Measurements from ENCODE around the gene NUP54.

The NUP54 gene

GRCh38 chr4:76144546-76144945 lies 3.7 kb downstream of the NUP54 start:
- DNase-seq = no peak

GRCh38 chr4:76141241-76141640 lies 7.0 kb downstream of the NUP54 start:
- DNase-seq = no peak

- DNase-seq = no peak
Measured at GRCh38 chr4:76127754-76128153, 20.4 kb downstream of the NUP54 start.

GRCh38 chr4:76125816-76126215 lies 22.4 kb downstream of the NUP54 start:
- DNase-seq = no peak

- no peak for DNase-seq
Measured at GRCh38 chr4:76120199-76120598, 28.0 kb downstream of the NUP54 start.

GRCh38 chr4:76117536-76117935 lies 30.7 kb downstream of the NUP54 start:
- no peak for DNase-seq

- no peak for DNase-seq
Measured at GRCh38 chr4:76116821-76117220, 31.4 kb downstream of the NUP54 start.

GRCh38 chr4:76108467-76109181 lies 39.6 kb downstream of the NUP54 start:
- DNase-seq = no peak

- no peak for DNase-seq
Measured at GRCh38 chr4:76106442-76106841, 41.8 kb downstream of the NUP54 start.

GRCh38 chr4:76105652-76106051 lies 42.5 kb downstream of the NUP54 start:
- no peak for DNase-seq

GRCh38 chr4:76096076-76096475 lies 52.1 kb downstream of the NUP54 start:
- DNase-seq = no peak

GRCh38 chr4:76095568-76095967 lies 52.6 kb downstream of the NUP54 start:
- no peak for DNase-seq

GRCh38 chr4:76091052-76091451 lies 57.1 kb downstream of the NUP54 start:
- no peak for DNase-seq

- no peak for DNase-seq
Measured at GRCh38 chr4:76090241-76090691, 57.9 kb downstream of the NUP54 start.

- DNase-seq = no peak
Measured at GRCh38 chr4:76088719-76089118, 59.5 kb downstream of the NUP54 start.

GRCh38 chr4:76087007-76087769 lies 61.0 kb downstream of the NUP54 start:
- peak; percentile 32 for DNase-seq

GRCh38 chr4:76084542-76084941 lies 63.7 kb downstream of the NUP54 start:
- DNase-seq = no peak

- no peak for DNase-seq
Measured at GRCh38 chr4:76083386-76083988, 64.7 kb downstream of the NUP54 start.

GRCh38 chr4:76078033-76078613 lies 70.1 kb downstream of the NUP54 start:
- DNase-seq = no peak

GRCh38 chr4:76074993-76075600 lies 73.1 kb downstream of the NUP54 start:
- DNase-seq = no peak

GRCh38 chr4:76074468-76074867 lies 73.7 kb downstream of the NUP54 start, which contains the start of gene ART3:
Gene ART3, plus strand, starts transcription at chr4:76074709. Its CDS starts 1,181 bp downstream, at chr4:76075890.
- no peak for DNase-seq

GRCh38 chr4:76072760-76073159 lies 75.4 kb downstream of the NUP54 start:
- DNase-seq = no peak

Data from NCI-H1092 (cell line).